Vagina (tissue), 2 donors: Measurements from ENCODE around the gene TMEM61.

Experiments
- CTCF ChIP-seq, 3 experiments: fragments of 450-650 bp in 2 of 3; fragments of 200-600 bp in 1 of 3; sonication (generic) in 1 of 3; IDR thresholded peaks; one replicate each; pipeline ENCODE4 v1.5.1; 2017 to 2019; ENCODE audit warnings: antibody characterized with exemption in 3 of 3, mild to moderate bottlenecking in 2 of 3, moderate library complexity in 2 of 3
- POLR2A ChIP-seq, 2 donors: fragments of 450-650 bp; IDR thresholded peaks; one replicate each; pipeline ENCODE4 v1.6.1; 2017; ENCODE audit warnings: antibody characterized with exemption in 2 of 2, mild to moderate bottlenecking in 2 of 2, moderate library complexity in 2 of 2

- no peak for TF ChIP-seq POLR2A (IDR thresholded peaks at IDR 0.05)
- TF ChIP-seq CTCF (IDR thresholded peaks at IDR 0.05) = no peak
These were observed 5.6 kb downstream of the TMEM61 start for GRCh38 chr1:54986025-54986424.
